Activated CD8-positive, alpha-beta memory T cell treated with anti-CD3 and anti-CD28 coated beads, Interleukin-2, amount 50 U/mL, for 48 hours (primary cell): ENCODE results near the gene CDK19.
"Not testable (repeated sequence)": the region's sequence is repeated elsewhere in the genome, so short reads cannot be mapped to it uniquely, and the experiment has no call there.

Experiments
- DNase-seq: peaks from one replicate; pipeline ENCODE4 v3.0.0-alpha.2; 2020

The CDK19 gene

DNA sequence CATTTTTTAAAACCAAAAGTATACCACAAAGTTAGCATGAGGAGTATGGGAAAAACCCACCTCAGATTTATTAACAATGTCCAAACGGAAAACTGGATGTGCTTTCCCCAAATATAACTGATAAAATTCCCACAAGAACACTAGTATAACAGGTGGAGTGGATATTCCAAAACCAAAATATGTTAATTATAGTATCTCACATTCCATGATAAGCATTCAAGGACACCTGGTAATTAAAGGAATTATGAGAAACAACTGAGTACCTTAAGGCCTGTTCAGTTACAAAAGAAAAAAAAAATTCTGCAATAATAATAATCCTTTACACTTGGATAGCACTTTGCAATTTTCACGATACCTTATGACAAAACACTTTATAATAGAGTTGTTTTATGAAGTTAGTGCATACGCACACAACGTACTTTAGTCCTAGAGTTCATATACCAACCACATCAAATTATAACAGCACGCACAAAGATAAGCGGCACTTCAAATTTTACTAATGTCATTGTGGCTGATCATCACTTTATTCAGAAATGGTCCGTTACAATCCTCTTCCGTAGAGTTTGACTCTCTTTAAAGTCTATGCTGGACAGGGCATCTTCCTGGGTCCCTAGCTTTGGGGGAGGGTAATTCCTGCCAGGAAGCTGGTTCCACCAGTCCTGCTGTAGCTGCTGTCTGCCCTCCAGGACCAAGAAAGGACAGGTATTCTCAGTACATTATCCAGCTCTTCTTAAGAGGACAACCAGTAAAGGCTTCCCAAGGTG is 1.7 kb downstream of the CDK19 start:
- DNase-seq: no peak

DNA sequence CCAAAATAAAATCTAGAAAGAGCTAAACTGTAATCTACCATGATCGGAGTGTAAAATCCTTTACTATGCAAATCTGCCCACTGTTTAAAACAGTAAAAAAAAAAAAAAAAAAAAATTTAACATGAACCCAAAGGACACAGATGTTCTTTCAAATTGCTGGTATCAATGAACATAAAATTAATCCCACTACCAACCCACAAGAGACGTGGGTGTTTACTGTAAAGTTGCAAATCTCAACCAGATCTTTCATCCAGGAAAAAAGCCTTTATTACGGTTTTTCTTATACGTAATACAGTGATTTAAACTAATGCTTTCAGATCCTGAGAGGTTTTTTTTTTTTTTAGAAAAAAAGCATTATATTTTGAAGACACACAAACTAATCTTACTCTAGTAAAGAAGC is 2.5 kb downstream of the CDK19 start:
- no peak for DNase-seq

DNA sequence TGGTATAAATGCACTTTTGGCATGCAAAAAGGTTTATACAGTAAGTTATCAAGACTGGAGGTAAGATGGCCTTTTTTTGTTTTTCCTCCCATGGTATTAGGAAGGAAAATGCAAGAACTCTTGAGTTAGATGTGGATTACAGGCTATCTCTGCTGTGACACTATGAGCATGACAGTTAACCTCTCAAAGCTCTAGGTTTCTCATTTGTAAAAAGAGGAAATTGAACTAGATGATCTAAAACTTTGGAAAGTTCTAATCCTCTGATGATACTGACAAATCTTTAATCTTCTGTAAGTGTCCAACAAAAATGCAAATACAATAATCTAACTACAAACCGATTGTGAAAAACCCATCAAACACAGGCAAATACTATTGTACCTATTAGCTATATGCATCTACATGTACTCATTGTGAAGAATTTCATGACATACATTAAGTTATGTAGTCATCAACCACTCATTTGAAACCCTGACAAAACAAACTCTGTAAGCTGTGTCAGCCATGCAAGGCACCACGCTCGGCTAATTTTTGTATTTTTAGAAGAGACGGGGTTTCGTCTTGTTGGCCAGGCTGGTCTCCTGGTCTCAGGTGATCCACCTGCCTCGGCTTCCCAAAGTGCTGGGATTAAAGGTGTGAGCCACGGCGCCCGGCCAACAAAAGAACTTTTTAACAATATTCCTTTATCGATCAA is 4.2 kb downstream of the CDK19 start:
- DNase-seq: no peak

DNA sequence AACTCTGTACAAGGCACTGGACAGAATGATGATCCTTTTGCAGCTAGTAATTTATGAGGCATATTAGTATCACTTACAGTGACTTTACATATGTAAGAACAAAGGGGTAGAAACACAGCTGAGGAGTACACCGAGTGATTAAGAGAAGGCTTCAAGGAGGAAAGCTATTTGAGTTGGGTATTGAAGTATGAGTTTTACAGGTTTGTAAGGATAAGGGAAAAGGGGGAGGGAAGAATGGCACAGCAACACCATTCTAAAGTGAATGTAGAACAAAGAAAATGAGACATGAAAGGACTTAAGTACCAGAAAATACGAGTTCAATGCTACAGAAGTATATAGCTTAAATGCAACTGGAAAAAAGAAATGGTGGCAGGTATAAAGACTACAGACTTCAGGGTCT is 5.5 kb downstream of the CDK19 start:
- DNase-seq: no peak

DNA sequence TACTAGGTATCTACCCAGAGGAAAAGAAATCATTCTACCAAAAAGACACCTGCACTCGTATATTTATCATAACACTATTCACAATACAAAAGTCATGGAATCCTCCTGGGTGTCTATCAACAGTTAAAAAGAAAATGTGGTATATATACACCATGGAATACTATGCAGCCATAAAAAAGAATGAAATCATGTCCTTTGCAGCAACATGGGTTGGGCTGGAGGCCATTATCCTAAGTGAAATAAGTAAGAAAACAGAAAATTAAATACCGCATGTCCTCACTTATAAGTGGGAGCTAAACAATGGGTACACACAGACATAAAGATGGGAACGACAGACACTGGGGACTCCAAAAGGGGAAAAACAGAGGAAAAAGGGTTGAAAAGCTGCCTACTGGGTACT is 13.1 kb downstream of the CDK19 start:
- not testable (repeated sequence) for DNase-seq

DNA sequence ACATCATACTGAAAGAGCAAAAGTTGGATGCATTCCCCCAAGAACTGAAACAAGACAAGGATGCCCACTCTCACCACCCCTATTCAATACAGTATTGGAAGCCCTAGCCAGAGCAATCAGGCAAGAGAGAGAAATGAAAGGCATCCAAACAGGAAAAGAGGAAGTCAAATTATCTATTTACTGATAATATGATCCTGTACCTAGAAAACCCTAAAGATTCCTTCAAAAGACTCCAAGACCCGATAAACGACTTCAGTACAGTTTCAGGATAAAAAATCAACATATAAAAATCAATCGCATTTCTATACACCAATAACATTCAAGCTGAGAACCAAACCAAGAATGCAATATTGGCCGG is 14.5 kb downstream of the CDK19 start:
- DNase-seq: no peak

DNA sequence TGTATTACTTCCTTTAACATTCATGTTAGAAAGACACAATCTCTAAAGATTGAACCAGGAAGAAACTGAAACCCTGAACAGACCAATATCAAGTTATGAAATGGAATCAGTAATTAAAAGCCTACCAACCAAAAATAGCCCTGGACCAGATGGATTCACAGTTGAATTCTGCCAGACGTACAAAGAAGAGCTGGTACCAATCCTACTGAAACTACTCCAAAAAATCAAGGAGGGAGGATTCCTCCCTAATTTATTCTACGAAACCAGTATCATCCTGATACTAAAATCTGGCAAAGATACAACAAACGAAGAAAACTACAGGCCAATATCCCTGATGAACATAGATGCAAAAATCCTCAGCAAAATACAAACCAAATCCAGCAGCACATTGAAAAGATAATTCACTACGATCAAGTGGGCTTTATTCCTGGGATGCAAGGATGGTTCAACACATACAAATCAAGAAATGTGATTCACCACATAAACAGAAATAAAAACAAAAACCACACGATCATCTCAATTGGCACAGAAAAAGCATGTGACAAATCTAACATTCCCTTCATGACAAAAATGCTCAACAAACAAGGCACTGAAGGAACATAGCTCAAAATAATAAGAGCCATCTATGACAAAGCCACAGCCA is 15.0 kb downstream of the CDK19 start:
- no peak for DNase-seq

DNA sequence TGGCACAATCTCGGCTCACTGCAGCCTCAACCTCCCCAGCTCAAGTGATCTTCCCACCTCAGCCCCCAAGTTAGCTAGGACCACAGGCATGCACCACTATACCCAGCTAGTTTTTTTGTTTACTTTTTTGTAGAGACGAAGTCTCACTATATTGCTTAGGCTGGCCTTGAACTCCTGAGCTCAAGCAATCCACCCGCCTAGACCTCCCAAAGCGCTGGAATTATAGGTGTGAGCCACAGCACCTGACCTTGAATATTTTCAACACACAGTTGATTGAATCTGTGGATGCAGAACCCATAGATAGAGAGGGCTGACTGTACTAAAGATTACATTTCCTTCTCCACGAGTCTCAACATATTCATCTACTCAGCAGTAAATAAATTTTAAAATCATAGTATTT is 15.6 kb downstream of the CDK19 start:
- DNase-seq: no peak

DNA sequence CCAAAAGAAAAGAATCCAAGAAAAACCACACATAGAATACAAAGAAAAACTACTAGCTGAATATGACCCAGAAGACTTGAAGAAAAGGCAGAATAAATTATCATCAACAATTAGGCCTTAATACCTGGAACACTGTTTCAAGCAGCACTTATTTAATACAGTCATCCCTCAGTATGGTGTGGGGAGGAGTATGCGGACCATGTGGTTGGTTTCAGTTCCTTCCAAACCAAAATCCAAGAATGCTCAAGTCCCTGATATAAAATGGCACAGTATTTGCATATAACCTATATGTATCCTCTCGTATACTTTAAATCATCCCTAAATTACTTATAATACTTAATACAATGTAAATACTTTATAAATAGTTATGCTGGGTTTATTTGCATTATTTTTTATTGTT is 16.1 kb downstream of the CDK19 start:
- no peak for DNase-seq

DNA sequence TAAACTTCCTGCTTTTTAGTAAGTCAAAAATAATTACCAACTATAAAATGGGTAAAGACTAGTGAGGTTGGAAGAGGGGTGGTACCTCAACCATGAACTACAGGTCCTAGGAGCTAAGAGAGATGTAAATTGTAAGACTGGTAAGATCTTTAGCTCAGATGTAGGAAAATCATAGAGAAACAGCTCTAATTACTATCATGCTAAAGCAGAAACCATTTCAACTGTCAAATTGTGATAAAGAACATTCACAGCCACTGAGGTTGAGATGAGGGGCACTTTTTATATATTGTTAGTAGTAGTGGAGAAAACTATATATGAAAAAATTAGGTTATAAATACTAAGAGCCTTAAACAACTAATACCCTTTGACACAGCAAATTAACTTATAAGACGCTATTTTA is 20.0 kb downstream of the CDK19 start:
- no peak for DNase-seq

DNA sequence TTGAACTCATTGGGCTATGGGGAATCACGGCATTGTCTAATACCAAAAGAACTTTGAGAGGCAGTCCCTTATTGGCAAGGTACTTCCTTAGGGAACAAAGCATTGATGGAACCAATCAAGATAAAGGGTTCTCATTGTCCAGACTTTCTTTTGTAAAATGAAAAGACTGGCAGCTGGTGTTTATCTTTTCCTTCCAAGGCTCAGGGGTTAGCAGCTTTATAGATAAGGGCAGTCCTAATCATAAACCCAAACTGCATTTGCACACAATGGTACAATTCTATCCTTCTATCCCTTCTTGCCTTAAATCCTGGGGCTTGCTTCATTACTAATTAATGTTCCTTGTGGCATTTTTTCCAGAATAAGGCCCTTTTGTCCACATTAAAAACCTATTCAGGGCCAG is 28.6 kb downstream of the CDK19 start:
- DNase-seq: no peak

DNA sequence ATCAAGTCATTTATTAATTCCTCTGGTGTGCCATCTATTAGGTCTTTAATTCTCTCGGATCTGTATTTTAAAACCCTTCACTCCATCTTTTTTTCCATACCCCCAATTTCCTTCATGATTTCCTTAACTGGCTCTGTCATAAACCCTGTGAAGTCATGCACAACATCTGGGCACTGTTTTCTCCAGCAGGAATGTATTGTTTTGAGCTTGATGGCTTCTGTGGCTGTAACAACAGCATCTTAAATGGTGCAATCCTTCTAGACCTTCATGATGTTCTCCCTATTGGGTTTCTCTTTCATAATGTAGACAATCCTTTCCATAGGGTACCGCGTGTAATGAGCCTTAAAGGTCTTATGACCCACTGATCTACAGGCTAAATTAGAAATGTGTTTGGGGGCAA is 29.0 kb downstream of the CDK19 start:
- DNase-seq: no peak

DNA sequence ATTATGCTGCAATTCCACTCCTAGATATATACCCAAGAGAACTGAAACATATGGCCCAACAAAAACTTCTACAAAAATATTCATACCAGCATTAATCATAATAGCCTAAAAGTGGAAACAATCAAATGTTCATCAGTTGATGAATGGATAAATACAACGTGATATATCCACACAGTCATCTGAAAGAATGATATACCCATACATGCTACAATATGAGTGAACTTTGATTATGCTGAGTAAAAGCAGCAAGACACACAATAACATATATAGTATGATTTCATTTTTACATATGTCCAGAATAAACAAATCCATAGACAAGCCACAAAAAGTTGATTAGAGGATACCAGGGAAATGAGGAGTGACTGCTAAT is 30.7 kb downstream of the CDK19 start:
- DNase-seq: no peak

DNA sequence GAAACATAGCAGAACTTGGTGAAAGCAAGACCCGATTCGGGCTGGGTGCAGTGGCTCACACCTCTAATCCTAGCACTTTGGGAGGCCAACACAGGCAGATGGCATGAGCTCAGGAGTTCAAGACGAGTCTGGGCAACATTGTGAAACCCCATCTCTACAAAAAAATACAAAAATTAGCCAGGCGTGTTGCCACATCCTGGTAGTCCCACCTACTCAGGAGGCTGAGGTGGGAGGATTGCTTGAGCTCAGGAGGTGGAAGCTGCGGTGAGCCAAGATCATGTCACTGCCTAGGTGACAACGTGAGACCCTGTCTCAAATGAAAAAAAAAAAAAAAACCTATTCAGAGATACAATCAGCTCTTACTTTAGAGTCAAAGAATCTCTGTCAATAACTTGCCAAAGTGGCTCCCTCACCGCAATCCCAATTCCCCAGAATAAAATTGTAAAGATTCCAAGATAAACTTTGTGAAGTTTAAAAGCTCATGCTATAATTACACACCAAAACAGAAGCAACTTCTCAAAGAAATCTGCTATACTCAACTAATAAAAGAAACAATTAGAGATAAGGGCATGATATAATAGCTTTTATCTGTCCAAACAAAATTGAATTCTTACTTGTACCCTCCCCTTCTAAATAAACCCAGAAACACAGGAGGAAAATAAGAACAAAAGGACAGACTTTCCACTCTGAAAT is 33.6 kb downstream of the CDK19 start:
- no peak for DNase-seq

DNA sequence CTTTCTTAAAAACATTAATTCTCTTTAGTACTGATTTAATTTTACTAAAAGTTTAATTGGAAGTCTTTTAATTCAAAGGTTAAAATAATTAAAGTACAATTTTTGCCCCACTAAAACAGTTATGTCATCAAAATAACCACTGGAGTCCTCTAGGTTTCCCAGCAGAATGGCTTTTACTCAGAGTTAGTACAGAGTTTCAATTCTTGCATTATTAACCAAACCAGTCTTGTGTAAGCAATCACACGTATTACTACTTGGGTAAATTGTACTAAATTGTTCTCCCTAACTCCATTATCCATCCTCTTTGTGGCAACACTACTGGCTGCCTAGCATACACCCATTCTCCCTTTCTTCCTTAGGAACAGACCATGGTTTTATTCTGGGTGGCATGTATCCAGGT is 36.9 kb downstream of the CDK19 start:
- DNase-seq: no peak

DNA sequence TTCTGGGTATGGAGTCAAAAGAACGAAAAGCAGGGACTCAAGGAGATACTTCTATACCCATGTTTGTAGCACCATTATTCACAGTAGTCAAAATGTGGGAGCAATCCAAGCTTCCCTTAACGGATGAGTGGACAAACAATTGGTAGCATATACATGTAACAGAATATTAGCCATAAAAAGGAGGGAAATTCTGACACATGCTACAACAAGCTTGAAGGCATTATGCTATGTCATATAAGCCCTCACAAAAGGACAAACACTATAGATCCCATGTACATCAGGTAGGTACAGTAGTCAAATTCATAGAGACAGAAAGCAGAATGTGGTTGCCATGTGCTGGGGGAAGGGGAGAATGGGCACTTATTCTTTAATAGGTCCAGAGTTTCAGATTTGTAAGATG is 37.6 kb downstream of the CDK19 start:
- DNase-seq: no peak

DNA sequence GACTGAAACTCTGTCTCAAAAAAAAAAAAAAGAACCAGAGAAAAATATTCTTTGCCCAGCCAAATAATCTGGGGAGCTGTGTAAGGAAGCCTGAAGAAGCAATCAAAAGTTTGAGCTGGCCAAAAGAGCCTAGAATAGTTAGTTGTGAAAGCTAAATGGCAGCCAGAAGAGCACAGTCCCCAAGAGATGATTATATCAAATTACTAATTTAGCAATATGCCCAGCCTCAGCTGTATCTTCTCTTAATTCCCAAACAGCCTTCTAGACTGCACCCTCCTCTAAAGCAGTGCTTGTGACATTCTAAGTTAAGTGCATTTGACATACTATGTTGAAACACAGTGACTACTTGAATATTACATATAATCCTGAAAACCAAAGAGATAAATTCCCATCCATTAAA is 38.9 kb downstream of the CDK19 start:
- DNase-seq: no peak

DNA sequence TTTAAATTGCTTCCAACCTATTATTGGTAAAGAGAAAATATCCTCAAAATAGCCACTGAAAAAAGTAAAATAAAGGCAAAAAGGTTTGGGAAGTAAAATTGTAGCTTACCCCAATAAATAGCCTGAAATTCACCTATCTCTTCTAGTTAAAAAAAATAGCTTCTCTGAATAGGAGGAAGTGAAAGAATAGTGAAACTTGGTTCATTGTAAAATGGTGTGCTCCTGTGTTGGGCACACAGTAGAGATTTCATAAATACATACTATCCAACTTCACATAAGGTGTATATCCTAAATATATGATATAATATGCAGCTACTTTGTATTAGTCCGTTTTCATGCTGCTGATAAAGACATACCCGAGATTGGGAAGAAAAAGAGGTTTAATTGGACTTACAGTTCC is 45.3 kb downstream of the CDK19 start:
- DNase-seq: no peak

DNA sequence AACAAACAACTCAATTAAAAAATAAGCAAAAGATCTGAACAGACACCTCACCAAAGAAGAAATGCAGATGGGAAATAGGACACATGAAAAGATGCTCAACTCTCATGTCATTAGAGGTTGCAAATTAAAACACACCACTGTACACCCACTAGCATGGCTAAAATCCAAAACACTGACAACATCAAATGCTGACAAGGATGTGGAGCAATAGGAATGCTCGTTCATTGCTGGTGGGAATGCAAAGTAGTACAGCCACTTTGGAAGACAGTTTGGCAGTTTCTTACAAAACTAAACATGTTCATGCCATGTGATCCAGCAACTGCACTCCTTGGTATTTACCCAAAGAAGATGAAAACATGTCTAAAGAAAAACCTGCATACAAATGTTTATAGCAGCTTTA is 47.2 kb downstream of the CDK19 start:
- no peak for DNase-seq

DNA sequence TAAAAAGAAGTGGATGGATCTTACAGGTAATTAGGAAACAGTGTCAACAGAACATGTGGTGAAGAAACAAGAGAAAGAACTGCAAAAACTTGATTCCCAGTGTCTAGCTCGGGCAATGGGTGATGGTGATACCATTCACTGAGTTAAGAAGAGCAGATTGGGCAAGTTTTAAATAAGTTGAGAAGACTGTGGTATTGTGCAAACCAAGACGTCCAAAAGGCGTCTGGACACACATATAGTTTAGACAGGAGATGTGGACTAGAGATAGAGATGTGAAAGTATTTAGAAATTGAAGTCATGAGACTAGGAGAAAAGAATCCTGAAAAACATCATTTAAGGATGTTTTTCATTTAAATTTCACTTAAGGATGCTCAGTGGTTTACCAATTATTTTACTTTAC is 53.9 kb downstream of the CDK19 start:
- no peak for DNase-seq

DNA sequence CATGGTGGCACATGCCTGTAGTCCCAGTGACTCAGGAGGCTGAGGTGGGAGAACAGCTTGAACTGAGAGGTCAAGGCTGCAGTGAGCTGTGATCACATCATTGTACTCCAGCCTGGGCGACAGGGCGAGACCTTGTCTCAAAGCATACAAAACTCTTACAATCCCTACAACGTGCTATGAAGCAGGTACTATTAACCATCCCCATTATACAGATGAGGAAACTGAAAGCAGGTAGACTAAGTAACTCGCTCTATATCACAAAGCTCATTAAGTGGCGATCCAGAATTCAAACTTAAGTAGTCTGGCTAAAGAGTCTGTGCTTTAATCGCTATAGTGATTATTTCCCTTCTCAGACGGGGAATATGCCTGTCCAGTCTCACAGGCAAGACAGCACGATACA is 54.7 kb downstream of the CDK19 start:
- DNase-seq: no peak

DNA sequence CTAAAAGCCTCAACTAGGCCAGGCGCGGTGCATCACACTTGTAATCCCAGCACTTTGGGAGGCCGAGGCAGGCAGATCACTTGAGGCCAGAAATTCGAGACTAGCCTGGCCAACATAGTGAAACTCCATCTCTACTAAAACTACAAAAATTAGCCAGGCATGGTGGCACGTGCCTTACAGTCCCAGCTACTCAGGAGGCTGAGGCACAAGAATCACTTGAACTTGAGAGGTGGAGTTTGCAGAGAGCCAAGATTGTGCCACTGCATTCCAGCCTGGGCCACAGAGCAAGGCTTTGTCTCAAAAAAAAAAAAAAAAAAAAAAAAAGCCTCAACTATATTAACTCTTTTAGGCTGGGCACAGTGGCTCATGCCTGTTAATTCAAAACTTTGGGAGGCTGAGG is 55.2 kb downstream of the CDK19 start:
- not testable (repeated sequence) for DNase-seq

DNA sequence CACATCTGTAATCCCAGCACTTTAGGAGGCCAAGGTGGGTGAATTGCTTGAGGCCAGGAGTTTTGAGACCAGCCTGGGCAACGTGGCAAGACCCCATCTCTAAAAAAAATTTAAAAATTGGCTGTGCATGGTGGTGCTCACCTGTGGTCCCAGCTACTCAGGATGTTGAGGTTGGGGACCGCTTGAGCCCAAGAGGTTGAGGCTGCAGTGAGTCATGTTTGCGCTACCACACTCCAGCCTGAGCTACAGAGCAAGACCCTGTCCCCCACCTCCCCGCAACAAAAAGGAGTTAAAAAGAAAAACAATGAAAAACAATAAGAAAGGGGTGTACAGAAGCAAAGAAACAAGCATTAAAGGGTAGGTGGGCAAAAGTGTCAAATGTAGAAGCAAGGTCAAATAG is 57.3 kb downstream of the CDK19 start:
- DNase-seq: no peak

DNA sequence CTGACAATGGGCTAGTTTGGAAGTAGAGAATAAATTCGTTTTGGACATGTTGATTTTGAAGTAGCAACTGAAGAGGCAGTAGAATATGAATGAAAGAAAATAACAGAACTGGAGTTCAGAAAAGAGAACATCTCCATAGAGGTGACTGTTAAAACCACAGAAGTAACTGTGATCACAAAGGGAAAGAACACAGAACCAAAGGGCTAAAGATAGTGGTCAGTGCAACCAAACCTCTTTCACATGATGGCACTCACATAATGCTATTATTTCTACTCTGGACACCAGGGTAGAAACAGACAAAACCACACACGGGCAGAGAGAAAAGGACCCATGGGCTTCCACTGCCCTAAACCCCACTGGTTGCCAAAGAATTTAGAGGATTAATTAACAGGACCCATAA is 58.5 kb downstream of the CDK19 start:
- DNase-seq: no peak
